G401 (cell line): ENCODE measurements around the gene SNAP23. TPM values are rescaled to one million over a fixed set of nuclear protein-coding genes. Genes with fewer than 3 reads are reported as not detected.
"Not testable (repeated sequence)": the region's sequence is repeated elsewhere in the genome, so short reads cannot be mapped to it uniquely, and the experiment has no call there.

Experiments used
- DNase-seq: peaks from one replicate; pipeline ENCODE4 v3.0.0-alpha.2; 2015; ENCODE audit warnings: low spot score
- in situ Hi-C: cut with HindIII; loops from 2 replicates; pipeline ENCODE4 v1.10.0; 2016; ENCODE audit warnings: low sequenced_read_pairs, mixed read lengths
- total RNA-seq: library from RNA; depleted of rRNA; stranded (reverse); fragments of >200 nt; shearing (Covaris generic); gene quantifications from 2 replicates; pipeline ENCODE4 v1.2.3, GENCODE V29; 2014; rRNA removed

Gene SNAP23
- total RNA-seq, 1 experiment from 2014 or later, result 122 TPM

DNA sequence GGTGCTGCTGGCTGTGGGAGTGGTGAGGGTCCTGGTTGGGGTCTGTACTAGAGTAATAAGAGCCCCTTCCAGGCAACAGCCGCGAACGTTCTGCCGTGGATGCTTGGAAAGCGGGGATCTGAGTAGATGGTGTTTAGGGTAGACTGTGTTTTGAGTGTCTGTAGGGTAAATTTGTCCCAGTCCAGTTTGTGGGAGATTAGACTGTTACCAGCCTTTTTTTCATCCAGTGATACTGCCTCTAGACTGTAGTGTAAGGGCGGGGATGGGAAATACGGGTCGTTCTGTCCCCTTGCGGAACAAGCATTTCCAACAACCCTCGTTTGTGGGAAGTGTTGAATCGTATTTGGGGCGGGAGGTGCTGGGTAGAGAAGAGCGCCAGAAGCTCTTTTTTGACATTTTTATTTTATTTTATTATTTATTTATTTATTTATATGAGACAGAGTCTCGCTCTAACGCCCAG lies 53.6 kb downstream of the SNAP23 start:
- in situ Hi-C loops, result no loop called here
- DNase-seq, result peak; percentile 59

DNA sequence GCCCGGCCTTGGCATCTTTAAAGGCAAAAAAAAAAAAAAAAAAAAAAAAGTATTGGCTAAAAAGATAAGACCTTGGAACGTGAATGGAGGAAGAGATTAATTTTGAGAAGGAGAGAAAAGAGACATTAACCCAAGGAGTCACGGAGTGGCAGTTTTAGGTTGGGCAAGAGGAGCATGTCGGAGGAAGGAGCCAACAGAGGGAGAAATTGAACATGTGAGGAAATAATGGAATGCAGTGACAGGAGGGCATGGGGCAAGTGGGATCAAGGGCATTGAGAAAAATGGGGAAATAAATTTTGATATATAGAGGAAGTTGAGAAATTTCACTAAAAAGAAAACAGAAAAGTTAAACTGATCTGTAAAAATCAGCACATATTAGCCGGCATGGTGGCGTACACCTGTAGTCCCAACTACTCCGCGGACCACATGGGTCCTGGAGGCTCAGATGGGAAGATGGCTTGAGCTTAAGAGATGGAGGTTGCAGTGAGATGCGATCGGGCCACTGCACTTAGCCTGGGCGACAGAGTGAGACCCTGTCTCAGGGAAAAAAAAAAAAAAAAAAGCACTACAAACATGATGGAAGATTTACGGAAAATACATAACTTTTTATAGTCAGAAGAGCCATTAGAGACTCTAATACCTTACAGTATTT lies 54.4 kb downstream of the SNAP23 start:
- in situ Hi-C loops, result no loop called here
- no peak for DNase-seq

DNA sequence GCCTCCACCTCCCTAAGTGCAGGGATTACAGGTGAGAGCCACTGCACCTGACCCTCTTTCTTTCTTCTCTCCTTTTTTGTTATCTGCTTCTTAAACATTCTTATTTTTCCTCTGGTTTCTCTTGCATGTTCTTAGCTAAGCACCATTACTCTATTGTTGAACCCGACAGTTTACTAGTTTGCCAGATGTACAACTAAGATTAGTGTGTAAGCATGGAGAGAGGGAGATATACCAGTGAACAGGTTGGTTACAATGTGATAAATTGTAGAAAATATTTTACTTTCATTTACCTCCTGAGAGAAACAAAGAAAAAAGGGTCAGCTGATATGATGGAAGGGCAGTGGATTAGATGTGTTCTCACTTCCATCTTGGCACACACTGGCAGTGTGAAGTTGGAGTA lies 58.1 kb downstream of the SNAP23 start:
- in situ Hi-C loops, result no loop called here
- no peak for DNase-seq

DNA sequence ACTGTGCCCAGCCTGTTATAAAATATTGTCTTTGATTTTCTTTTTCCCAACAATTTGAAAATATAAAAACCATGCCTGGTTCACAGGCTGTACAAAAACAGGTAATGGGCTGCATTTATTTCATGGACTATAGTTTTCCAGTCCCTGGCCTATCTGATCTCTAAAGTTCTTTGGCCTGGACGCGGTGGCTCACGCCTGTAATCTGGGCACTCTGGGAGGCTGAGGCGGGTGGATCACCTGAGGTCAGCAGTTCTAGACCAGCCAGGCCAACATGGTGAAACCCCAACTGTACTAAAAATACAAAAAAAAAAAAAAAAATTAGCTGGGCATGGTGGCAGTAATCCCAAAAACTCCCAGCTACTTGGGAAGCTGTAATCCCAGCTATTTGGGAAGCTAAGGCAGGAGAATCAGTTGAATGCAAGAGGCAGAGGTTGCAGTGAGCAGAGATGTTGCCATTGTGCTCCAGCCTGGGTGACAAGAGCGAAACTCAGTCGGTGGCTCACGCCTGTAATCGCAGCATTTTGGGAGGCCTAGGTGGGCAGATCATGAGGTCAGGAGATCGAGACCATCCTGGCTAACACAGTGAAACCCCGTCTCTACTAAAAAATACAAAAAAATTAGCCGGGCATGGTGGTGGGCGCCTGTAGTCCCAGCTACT lies 61.2 kb downstream of the SNAP23 start:
- DNase-seq, result not testable (repeated sequence)

DNA sequence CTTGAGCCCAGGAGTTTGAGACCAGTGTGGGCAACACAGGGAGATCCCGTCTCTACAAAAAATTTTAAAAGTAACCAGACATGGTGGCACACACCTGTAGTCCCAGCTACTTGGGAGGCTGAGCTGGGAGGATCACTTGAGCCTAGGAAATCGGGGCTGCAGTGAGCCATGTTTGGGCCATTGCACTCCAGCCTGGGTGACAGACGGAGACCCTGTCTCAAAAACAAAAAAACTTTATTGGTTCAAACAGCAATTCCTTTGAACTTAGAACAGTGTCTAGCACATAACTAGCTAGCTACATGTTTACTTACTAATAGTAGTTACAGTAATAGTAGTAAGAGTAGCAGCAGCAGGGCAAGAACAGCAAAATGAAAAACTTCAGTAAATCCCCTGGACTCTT lies 63.3 kb downstream of the SNAP23 start:
- DNase-seq, result no peak
- in situ Hi-C loops, result no loop called here

More for the DNA sequence above, 61.2 kb downstream of the SNAP23 start:
- in situ Hi-C loops, result not testable (repeated sequence)

DNA sequence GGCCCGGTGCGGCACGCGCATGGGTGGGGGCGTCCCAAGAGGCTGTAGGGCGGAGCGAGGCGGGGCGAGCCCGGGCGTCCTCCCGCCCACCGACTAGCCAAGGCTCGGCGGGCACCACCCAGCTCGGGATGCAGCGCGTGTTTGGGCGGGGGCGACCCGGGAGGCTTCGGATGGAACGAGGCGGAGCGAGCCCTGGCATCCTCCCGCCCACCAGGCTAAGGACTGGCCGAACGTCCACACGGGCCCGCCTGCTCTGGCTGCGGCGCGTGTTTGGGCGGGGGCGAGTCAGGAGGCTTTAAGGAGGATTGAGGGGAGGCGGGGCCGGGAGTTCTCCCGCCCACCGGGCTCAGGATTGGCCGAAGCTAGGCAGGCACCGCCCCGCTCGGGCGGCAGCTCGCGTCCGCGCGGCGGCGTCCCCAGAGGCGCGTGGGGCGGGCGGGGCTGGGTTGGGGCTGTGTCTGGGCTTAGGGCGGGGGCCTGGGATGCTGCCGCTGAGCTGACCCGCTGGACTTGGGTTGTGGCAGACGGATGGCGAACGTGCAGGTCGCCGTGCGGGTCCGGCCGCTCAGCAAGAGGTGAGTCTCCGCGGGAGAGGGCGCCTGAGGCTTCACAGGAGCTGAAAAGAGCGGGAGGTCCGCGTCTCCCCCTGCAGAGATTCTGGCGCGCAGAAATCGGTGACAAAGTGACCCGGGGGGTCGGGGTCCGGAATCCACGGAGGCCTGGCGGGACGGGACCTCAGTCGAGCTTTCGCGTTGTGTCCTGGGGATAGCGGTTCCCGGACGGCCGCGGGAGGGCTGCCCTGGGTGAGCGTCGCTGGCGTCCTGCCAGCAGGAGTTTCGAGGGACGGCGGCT lies 80.0 kb downstream of the SNAP23 start, which contains the start of gene STARD9:
Gene STARD9 (plus strand): TSS at position 419 of the 852 bp plus-strand sequence. CDS start 110 bp downstream, at position 529.
- peak; percentile 99 for DNase-seq
- in situ Hi-C loops, result no loop called here

DNA sequence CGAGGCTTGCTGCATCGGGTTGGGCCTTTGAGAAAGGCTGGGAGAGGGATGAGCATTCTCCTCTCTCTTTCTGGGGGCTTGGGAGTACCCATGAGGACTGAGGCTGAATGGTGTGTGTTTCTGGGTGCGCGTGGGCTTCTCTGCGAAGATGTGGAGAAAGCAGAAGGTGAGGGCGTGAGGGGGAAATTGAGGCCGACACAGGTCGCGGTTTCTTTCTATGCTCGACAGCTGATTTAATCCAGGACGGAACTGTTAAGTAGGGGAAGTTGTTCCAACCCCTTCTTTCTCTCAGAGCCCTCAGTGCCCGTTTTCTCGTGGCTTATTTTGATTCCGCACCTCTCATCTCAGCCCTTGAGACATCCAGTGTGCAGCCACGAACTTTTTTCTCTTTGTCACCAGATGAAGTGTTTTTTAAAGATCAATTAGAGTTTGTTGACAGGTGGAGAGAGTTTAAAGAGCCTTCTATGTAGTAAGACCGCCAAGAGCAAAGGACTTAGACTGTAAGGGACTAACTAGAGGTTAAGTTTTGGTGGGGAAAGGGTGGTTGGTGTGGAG lies 80.7 kb downstream of the SNAP23 start:
- no peak for DNase-seq
- in situ Hi-C loops, result no loop called here

DNA sequence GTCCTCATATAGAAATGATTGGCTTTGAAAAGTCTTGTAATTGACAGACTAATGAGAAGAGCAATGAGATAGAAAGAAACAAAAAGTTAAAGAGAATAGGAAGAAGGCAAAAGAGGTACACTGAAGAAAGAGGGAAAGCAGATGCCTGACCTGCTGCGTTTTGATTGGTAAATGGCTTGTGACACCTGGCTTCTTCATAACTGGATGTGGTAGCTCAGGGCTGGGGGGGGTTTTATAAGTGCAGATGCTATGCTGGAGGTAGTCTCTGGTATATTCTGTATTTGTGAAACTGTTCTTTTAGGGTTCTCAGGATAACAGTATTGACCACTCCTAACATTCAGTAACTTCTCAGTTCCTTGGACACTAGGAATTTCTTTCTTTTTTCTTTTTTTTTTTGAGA lies 81.3 kb downstream of the SNAP23 start:
- DNase-seq, result no peak
- in situ Hi-C loops, result no loop called here

DNA sequence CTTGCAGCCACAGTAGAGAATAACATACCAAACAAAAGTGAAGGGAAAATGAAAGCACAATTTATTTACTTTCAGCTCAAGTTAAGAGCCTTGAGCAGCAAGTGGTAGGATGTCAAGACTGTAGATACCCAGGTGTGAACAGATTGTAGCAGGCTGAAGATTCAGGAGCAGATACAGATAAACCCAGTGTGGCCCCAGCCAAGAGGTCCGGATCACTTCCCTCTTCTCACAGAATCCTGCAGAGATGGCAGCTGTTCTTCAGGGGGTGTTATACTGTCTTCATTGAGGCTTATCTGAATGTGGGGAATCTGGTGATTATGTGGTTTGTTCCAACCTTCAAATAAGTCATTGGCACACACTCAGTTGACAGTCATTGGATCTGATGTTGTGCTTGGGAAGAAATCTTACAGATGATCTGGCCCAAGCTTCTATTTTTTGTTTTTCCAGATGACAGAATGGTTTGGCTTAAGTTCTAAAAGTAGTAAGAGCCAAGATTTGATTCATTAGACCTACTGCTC lies 82.1 kb downstream of the SNAP23 start:
- in situ Hi-C loops, result no loop called here
- peak; percentile 44 for DNase-seq

DNA sequence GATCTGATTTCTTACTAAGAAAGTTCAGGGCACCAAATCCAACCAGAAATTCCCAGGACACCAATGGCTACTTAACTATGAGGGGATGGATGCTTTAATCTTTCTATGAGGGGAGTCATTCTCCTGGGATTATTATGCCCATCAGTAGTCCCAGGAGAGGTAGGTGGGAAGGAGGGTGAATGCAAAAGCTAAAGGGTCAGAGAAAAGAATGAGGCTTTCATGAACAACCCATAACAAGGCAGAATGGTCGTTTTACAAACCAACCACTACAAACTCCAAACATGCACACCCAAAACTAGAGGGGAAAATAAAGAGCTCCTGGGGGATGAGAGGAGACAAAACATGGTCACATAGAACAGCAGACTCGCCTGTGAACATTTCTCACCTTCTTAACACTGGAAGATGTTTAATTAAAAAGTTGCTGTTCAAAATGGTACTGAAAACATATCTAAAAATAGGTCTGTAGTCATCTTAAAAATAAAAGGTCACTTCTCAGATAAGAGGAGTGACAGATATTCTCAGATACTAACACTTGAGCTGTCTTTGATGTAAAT lies 83.6 kb downstream of the SNAP23 start:
- no peak for DNase-seq
- in situ Hi-C loops, result no loop called here

DNA sequence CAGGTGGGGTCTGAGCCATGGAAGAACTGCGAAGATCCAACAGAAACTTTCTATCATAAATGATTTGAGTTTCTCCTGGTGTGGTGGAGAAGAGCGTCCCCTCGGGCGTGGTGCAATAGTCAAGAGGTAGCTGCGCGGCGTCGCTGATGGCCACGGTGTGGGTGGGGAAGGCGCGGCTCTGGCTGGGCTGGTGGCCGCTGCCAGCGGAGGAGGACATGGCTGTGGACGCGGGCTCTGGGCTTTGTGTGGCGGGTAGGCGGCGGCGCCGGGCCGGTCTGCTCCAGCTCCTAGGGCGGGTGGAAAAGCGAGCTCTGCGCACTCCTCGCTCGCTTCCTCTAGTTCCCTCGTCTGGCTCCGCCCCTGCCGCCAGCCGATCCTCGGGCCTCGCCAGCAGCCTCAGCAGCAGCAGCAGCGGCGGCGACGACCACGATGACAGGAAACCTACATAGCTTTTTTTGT lies 85.9 kb downstream of the SNAP23 start:
- DNase-seq, result peak; percentile 90
- in situ Hi-C loops, result no loop called here

Other genes with a start within 250 kb of the SNAP23 start
- gene GANC, start 222.4 kb upstream of the SNAP23 start, total RNA-seq, result 4.0 and 6.0 TPM in 2 replicates
- 26.0 and 55.0 TPM in 2 replicates for gene TMEM87A, start 222.2 kb upstream of the SNAP23 start, total RNA-seq
- gene CAPN3, start 136.1 kb upstream of the SNAP23 start, total RNA-seq, result 0.27 and 0.43 TPM in 2 replicates
- 100 and 134 TPM in 2 replicates for gene ZNF106, start 4.5 kb upstream of the SNAP23 start, total RNA-seq
- gene LRRC57, start 53.2 kb downstream of the SNAP23 start, total RNA-seq, result 17.2 and 26.2 TPM in 2 replicates
- gene HAUS2, start 53.2 kb downstream of the SNAP23 start, total RNA-seq, result 18.2 and 39.1 TPM in 2 replicates
- 2.5 and 4.0 TPM in 2 replicates for gene STARD9, start 80.0 kb downstream of the SNAP23 start, total RNA-seq
- gene CDAN1, start 241.5 kb downstream of the SNAP23 start, total RNA-seq, result 12.6 and 17.7 TPM in 2 replicates